ENCODE results near the gene PSMA6.
A peak's percentile ranks its signal among the peaks of the same experiment; 100 is the strongest.
"Not testable (repeated sequence)": the region's sequence is repeated elsewhere in the genome, so short reads cannot be mapped to it uniquely, and the experiment has no call there.

Gene PSMA6

DNA sequence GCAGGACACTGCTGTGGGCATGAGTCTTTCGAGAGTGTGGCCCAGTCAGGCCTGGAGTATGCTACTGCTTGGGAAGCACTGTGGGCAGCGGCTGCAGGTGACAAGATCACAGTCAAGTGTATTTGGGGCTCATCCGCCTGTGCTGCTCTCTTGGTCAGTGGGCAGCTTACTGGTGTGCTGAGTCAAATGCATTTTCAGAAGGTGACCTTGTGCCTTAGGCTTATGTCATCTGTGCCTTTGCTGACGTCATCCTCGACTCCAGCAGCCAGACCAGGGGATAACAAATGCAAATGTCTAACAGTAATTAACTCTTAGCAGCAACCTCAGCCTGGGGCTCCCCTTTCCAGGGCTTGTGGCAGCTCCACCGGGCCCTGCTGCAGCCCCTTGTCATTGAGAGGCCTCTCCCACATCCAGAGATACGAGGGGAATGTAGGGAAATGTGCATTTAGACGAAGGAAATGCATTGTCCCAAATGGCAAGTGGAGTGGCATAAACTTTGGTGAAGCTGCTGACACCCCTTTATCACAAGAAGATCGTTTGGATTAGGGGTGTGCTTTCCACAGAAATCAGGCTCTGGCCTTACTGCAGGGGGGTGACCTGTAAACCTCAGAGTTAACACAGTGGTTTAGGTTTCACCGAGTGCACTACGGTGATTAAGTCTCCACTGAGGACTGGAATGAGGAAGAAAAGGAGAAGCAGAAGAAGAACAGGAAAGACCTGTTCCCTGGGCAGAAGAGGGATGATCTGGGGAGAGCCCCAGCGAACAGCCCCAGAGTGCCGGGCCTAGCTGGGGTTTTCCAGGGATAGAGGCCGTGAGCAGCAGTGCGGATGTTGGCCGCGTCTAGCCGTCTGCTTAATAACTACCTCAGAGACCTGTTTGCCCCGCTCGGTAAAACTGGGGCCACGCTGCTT is 39.7 kb downstream of the PSMA6 start:
- peak in 1 of 2 experiments; percentile 43 for DNase-seq

GRCh38 chr14:35332517-35333263 is 40.5 kb downstream of the PSMA6 start:
- DNase-seq: peak in 1 of 2 experiments; percentile 19

DNA sequence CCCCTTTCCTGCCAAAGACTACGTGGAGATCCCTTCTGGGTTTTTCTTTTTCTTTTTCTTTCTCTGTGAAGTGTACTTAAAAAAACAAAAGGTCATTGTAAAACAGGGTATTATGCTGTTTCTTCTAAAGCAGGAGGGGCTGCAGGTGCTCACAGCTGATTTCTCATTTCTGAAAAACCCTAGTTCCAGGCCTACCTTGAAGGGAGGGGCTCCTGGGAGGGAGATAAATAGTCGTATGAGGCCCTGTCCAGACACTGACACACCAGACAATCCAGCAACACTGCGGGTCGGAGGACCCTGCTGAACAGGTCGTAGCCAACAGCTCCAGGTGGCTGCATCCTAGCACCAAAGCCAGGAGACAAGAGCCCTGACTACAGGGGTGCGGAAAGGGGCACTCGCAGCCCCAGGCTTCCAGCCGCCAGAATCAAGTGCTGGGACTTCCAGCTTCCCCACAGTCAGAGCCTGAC is 41.1 kb downstream of the PSMA6 start:
- DNase-seq: no peak

GRCh38 chr14:35333797-35334743 is 41.9 kb downstream of the PSMA6 start:
- no peak for DNase-seq

DNA sequence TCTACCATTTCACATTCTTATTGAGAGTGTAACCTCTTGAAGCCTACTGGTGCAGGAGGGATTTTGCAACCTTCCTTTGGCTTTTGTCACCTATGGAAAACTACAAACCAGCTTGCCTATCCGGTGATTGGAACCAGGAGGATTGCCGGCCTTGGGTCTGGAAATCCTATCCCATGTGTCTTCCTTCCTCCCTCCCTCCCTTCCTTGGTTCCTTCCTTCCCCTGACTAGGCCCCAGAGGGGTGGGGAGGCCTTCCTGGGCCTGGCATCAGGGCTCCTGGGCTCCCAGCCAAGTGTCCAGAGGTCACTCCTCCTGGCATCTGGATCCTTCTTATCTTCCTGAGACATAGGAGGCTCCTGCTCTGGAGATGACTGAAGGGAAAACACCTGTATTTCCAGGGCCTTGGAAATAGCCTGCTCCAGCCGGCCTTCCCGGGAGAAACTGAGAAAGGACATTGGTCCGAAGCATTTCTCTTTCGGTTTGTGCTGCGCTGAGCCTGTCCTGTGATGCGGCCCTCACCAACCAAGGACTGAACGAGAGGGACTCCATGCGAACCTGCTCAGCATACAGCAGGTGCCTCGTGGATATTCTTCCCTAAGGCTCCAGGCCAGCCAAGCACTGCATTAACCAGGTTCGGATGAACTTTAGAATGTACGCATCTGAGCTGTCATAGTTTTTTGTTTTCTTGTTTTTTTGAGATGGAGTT is 43.4 kb downstream of the PSMA6 start:
- DNase-seq: no peak

DNA sequence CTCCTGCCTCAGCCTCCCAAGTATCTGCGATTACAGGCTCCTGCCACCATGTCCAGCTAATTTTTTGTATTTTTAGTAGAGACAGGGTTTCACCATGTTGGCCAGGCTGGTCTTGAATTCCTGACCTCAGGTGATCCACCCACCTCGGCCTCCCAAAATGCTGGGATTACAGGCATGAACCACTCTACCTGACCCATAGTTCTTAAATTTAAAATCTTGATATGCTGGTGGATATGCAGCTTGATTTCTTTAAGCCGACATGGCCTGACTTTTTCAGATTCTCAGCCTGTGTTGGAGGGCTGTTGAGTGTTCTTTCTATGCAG is 44.0 kb downstream of the PSMA6 start:
- DNase-seq: not testable (repeated sequence)

DNA sequence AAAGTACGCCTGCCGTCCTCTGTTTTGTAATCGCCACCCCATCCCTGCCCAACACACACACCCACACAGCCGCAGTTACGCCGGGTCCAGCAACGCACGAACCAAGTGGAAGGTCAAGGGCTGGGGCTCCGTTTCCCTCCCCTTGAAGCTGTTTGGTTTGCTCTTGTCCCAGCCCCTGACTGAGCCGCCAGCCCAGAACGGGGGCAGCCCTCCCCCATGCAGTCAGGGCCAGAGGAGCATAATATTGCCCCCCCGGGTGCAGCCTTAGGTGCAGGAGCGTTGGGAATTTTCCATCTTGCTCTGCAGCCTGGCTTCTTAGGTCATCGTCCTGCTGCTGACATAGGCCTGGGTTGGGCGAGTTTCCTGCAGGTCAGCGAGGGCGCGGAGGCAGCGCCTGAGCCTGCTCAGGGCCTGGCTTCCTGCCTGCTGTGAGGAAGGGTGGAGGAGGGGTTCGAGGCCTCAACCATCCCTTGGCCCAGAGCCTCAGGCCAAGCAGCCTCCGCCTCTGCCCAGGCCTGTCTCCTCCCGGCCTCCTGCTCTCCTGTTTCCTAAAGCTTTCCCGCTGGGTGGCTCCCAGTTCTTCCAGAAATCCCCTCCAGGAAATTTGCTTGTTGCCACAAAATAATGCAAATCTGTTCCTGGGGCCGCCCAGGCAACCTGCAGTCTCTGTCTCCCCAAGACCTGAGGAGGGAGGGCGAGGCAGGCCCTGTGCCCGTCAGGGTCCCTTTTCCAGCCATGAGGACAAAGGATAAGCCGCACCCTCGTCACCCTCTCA is 44.5 kb downstream of the PSMA6 start:
- peak; percentile 21 to 33 for DNase-seq

- no peak for DNase-seq
These were observed 45.4 kb downstream of the PSMA6 start for GRCh38 chr14:35337269-35338255.

DNA sequence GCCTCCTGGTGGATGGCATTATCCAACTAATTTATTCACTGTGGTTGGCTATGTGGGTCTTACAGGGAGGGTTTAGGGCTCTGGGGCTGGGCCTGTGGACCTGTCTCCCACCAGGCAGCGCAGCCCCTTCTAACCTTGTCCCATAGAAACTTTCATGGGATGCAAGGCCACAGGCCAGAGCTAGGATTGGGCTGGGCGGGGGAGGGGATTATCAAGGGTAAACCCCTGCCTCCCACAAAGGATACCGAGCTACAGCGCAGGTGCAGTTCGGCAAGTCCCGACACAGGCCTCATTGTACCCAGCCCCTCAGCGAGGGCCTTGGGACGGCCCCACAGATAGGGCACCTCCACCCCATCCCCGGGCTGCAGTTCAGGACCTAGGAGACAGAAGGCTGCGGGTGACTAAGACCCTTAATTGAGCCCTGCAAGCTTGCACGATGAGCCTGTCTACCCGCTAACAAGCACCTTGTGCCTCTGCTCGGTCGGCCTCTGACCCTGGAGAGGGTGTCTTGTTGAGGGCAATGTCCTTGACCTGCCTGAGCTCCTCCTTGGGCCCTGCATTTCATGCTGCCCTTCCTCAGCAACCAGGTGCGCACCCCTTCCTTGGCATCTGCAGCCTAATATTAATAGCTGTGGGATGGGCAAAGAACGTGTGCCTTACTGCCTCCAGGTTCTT is 46.7 kb downstream of the PSMA6 start:
- no peak for DNase-seq

DNA sequence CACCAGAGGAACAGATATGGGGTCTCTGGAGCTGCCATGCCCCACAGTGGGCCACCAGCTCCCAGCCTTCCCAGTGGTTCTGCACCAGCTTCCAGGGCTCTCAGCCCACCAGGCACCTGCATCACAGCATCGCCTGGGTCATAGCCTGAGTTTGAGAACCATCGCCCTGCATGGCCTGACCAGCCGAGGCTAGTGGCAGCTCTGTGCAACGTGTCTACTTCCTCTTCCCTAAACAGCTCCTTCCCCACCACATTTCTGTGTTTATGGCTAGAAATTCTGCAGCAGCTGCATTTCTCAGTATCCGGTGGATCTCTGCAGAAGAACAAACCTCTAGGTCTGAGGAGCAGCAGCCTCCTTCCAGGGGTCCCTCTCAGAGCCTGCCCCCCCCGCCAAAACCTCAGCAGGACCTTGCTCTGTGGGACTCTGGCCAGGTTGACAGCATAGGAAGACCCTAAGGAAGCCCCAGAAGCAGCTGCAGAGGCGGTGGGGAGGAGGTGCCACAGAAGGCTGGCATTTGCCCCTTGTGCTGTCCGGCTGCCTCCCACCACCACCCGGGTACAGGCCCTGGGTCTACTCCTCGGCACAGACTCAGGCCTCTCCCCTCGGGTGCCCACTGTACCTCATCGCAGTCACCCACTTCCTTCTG is 47.7 kb downstream of the PSMA6 start:
- DNase-seq: no peak

GRCh38 chr14:35340616-35341453 is 48.7 kb downstream of the PSMA6 start:
- DNase-seq: no peak

GRCh38 chr14:35341454-35341750 is 49.2 kb downstream of the PSMA6 start:
- DNase-seq: peak in 1 of 2 experiments; percentile 19

DNA sequence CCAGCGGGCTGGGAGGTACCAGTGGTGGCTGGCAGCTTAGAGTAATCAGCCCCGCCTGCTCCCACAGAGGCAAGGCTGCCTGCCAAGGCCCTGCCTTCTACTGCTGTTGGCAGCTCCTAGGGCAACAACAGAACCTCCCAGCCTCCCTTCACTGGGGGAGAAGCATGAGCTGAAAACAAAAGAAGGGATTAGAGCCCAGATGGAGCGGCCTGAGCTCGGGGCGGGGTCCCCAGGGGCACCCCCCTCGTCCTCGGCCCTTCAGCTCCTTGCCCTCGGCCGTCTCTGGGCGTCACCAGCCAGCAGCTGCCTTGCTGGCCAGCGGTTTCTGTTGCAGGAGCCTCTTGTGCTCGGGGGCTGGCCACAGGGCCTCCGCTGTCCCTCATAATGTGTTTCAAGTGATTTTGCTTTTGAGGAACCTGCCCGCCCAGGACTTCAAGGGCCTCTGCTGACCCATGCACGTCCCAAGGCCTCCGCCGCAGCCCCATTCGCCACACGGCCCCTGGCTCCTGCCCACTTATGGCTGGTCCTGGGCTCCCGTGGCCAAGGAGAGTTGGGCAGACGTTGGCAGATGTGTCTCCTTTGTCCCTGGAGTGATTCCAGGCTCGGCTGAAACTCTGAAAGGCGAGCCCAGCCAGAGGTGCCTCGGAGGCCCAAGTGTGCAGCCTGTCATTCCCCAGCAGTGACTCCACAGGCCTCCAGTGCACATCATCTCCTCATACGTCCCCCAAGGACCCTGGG is 49.7 kb downstream of the PSMA6 start:
- DNase-seq: peak in 1 of 2 experiments; percentile 52

DNA sequence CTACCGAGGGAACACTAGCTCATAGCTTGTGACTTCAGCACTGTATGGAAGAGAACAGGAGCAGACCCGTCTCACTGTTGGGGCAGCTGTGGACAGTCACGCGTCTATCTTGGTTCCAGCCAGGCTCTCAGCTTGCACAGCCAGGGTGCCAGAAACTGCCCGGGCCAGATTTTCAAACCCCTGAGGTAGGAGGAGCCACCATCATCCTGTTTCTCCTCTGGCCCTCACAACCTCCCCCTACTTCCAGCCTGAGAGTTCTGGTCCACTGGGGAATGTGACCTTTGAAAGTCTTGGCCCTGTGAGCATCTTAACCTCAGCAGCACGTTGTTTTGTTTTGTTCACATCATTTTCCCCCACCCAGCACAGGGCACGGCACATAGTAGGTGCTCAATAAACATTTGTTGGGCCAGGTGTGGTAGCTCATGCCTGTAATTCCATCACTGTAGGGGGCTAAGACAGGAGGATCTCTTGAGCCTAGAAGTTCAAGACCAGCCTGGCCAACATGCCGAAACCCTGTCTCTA is 50.4 kb downstream of the PSMA6 start:
- no peak for DNase-seq

DNA sequence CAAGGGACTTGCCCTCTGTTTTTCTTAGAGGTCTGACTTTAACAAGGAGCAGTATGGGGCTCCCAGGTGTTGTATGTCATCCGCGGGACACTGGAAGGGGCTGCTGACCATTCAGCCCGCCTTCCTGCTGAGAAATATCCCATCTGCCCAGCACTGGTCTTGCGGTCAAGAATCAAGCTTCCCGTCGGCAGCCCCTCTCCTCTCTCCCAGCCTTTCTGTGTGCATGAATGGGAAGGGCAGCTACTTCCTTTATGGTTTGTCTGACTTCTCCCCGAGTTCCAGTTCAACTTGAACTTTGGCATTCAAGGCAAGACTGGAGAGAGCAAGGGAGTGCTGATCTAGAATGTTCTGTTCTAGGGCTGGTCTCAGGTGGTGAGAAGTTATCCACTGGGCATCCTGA is 51.5 kb downstream of the PSMA6 start:
- DNase-seq: no peak

DNA sequence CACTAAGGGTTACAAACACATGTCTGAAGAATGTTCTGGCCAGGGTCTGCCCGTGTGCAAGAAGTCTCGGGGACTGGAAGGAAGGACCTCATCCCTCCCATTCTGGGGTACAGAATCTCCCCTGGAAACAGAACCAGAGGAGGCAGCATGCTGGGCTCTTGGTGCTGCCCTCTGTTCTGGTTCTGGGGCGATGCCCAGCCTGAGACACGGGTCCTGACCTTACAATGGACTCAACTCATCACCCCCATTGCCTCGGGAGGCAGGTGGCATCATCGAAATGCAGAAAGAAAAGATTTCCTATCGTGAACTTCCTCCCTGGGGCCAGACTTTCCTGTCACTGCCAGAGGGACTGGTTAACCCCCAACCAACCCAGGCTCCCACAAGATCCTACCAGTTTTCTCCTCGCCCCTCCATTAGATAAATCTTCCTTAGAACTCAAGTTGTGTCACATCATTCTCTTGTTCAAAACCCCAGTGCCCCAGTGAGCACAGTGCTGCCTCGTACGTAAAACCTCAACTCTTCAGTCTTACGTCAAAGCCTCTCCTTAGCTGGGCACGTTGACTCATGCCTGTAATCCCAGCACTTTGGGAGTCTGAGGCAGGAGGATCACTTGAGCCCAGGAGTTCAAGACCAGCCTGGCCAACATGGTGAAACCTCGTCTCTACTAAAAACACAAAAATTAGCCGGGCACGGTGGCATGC is 52.1 kb downstream of the PSMA6 start:
- DNase-seq: no peak

Data from NCI-H526 (cell line).